GM19193 (cell line): Measurements from ENCODE around the gene DEFB119.

Experiments used
- POLR2A ChIP-seq: IDR thresholded peaks from 4 replicates; pipeline ENCODE4 v1.6.1; 2011; ENCODE audit not compliant: insufficient read depth, insufficient read length; ENCODE audit errors: extremely low read depth

Gene DEFB119, protein sequence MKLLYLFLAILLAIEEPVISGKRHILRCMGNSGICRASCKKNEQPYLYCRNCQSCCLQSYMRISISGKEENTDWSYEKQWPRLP

DNA sequence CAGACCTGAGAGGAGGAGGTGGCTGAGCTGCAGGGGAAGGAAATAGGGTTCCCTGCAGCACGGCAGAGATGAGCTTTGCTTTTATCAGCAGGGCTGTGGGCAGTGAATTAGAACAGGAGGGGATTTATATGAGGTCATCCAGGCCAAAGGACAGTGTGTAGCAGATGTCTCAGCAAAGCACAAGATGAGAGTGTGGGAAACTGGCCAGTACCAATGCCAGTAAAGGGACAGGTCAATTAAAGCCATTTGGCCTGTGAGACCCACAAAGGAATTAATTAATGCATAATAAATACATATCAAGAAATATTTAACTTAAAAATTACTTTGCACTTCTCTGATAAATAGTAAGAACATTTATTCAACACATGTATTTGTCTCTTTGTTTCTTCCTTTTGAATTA is at the start of gene DEFB119:
Gene DEFB119, minus strand, starts transcription at position 101 of the 400 bp plus-strand sequence. CDS start 107 bp downstream, outside the sequence.
- no peak for TF ChIP-seq POLR2A

DNA sequence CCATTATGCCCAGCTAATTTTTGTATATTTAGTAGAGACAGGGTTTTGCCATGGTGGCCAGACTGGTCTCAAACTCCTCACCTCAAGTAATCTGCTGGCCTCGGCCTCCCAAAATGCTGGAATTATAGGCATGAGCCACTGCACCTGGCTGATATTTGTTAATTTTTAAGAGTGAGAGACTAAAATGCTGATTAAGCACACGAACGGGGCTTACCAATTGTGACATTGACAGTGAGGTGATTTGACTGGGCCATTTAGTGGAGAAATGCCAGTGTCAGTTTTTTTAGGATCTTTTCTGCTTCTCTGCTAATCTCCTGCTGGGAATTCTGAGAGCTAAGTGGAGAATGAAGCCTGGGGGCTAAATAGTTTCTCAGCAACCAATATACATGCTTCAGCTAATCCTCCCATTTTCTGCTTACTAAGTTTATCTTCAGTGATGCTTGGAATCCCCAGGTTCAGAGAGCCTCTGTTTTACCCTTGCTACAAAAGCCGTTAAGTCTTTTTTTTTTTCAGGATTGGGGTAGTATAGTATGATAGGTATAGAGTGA is 40.3 kb upstream of the DEFB119 start:
- TF ChIP-seq POLR2A: no peak

DNA sequence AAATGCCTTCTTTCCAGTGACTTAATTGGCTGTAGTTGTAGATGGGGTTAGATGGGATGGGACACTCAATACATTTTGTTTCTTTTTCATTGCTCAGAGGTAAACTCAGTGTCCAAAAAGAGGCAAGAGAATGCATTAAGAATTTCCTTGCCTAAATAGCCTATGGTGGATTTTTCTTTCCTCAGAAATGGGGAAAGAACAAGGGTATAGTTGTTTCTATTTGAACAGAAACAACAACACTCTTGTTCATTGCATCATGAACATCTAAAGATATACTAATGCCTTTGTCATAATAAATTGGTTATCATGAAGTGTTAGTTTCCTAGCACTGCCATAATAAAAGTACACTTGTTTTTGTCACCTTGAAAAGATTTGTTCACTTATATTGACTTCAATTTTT is 35.4 kb upstream of the DEFB119 start:
- no peak for TF ChIP-seq POLR2A

- TF ChIP-seq POLR2A: no peak
Observed at GRCh38 chr20:31418307-31418706, 27.9 kb upstream of the DEFB119 start.

- no peak for TF ChIP-seq POLR2A
Observed at GRCh38 chr20:31415653-31416052, 25.3 kb upstream of the DEFB119 start.

- no peak for TF ChIP-seq POLR2A
Observed at GRCh38 chr20:31414381-31414780, 24.0 kb upstream of the DEFB119 start.

DNA sequence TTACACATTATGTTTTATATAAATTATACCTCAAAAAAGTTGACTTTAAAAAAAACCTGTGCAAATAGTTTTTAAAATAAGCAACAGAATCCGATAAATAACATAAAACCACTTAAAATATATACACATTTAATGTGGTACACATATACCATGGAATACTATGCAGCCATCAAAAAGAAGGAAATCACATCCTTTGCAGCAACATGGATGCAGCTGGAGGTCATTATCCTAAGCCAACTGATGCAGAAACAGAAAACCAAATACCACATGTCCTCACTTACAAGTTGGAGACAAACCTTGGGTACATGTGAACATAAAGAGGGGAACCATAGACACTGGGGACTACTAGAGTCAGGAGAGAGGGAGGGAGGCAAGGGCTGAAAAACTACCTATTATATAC is 19.6 kb upstream of the DEFB119 start:
- TF ChIP-seq POLR2A: no peak

GRCh38 chr20:31406115-31406514 is 15.7 kb upstream of the DEFB119 start, which contains the start of gene DEFB121:
Gene DEFB121 (minus strand): TSS chr20:31406215. CDS start chr20:31406152, 63 bp downstream.
- TF ChIP-seq POLR2A: no peak

- no peak for TF ChIP-seq POLR2A
Observed at GRCh38 chr20:31403886-31404285, 13.5 kb upstream of the DEFB119 start.

DNA sequence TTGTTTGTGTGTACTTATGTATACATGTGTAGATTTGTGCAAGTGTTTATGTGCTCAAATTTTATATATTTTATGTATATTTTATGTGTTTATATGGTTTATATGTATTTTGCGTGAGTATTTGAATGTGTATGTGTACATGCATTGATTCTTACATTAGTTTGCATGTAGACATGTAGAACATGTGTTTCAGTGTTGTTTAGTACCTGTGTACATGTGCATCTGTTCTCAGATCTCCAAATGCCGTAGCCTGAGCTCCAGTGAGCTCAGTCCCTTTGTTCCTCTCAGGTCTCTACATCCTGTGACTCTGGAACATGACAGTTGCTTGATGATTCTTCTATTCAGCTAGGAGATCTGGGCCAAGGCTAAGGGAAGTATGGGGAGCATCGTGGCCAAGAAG is 4.5 kb upstream of the DEFB119 start:
- no peak for TF ChIP-seq POLR2A

GRCh38 chr20:31392836-31393235 is 2.4 kb upstream of the DEFB119 start:
- no peak for TF ChIP-seq POLR2A

DNA sequence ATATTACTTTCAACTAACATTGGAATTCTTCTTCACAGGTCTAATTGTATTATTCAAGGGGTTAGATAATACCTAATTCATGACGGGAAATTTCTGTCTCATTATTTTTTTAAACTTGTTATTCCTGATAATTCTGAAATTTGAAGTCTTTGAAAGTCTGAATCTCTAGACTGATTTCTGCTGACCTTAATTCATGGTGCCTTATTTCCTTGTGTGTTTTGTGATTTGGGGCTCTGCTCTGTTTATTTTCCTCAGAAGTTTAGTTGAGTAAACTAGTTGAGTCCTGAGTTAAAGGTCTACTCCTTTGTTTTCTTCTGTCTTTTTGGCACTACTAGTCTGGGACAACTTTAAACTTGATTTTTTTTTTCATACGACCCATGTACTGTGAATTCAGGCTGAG is 16.0 kb downstream of the DEFB119 start:
- TF ChIP-seq POLR2A: no peak

DNA sequence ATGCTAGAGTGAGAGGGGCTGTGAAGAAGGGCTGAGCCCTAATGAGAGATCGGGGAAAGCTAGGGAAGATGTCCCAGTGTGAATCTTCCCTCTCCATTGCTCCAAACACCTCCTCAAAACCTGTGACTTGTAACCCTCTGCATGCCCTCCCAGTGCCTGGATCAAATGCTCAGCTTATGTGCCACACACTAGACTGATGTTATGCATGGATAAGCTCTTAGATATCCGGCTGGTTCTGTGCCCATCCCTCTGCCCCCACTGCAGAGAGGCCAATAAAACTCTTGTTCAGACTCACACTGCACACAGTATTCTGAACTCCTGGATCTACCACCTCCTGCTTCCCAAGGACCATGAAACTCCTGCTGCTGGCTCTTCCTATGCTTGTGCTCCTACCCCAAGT is 22.1 kb downstream of the DEFB119 start, which contains the start of gene DEFB118:
Gene DEFB118, plus strand, starts transcription at position 301 of the 400 bp plus-strand sequence. Its CDS starts 50 bp downstream, at position 351.
- TF ChIP-seq POLR2A: no peak

DNA sequence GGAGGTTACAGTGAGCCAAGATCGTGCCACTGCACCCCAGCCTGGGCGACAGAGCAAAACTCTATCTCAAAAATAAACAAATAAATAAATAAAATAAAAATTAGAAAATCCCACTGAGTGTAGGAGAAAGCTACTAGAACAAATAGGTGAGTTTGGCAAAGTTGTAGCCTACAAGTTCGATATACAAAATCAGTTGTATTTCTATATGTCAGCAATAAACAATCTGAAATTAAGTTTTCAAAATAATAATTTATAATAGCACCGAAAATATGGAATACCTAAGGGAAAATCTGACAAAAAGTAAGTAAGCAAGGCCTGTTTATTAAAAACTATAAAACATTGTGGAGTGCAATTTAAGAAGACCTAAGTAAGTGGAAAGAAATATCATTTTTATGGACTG is 27.1 kb downstream of the DEFB119 start:
- TF ChIP-seq POLR2A: no peak

- TF ChIP-seq POLR2A: no peak
Observed at GRCh38 chr20:31355981-31356380, 34.4 kb downstream of the DEFB119 start.

GRCh38 chr20:31341470-31341869 is 48.9 kb downstream of the DEFB119 start:
- TF ChIP-seq POLR2A: no peak

DNA sequence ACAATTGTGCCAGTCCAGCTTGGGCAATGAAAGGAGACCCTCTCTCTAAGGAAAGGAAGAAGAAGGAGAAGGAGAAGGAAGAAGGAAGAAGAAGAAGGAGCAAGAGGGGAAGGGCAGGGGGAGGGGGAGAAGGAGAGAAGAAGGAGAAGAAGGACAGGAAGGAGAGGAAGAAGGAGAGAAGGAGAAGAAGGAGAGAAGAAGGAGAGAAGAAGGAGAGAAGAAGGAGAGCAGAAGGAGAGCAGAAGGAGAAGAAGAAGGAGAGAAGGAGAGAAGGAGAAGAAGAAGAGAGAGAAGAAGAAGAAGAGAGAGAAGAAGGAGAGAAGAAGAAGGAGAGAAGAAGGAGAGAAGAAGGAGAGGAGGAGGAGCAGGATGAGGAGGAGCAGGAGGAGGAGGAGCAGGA is 59.5 kb downstream of the DEFB119 start:
- TF ChIP-seq POLR2A: no peak
